Spleen (tissue), 11 donors: ENCODE measurements around the gene PRKG1. TPM values are rescaled to one million over a fixed set of nuclear protein-coding genes. Genes with fewer than 3 reads are reported as not detected.

Experiments used
- DNase-seq: peaks from one replicate; pipeline ENCODE4 v3.0.0-alpha.2; 2020
- H3K27ac ChIP-seq, 8 donors: fragments of 200-600 bp; sonication (generic) in 7 of 8; 1 replicate in 4 of 8; 2 replicates in 4 of 8; pipeline versions ENCODE4 v1.5.0 to v1.8.0; 2016 to 2021; ENCODE audit warnings: inconsistent platforms in 4 of 8, mild to moderate bottlenecking in 4 of 8, moderate library complexity in 1 of 8
- H3K27me3 ChIP-seq, 7 donors: fragments of 200-600 bp; sonication (generic) in 6 of 7; replicated peaks in 1 of 7; 1 replicate in 4 of 7; 2 replicates in 3 of 7; pipeline versions ENCODE4 v1.5.0 to v1.8.0; 2016 to 2021; ENCODE audit warnings: inconsistent platforms in 3 of 7, mild to moderate bottlenecking in 1 of 7
- H3K36me3 ChIP-seq, 6 donors: fragments of 200-600 bp; sonication (generic) in 5 of 6; 1 replicate in 4 of 6; 2 replicates in 2 of 6; pipeline versions ENCODE4 v1.5.0 to v1.8.0; 2016 to 2021; ENCODE audit warnings: inconsistent platforms in 2 of 6
- H3K4me1 ChIP-seq, 6 donors: fragments of 200-600 bp; sonication (generic) in 5 of 6; 1 replicate in 3 of 6; 2 replicates in 3 of 6; pipeline versions ENCODE4 v1.5.0 to v1.8.0; 2016 to 2021; ENCODE audit warnings: inconsistent platforms in 3 of 6
- H3K4me3 ChIP-seq, 8 donors: fragments of 200-600 bp; sonication (generic) in 7 of 8; 1 replicate in 4 of 8; 2 replicates in 4 of 8; pipeline versions ENCODE4 v1.5.0 to v1.8.0; 2016 to 2021; ENCODE audit warnings: inconsistent platforms in 4 of 8, mild to moderate bottlenecking in 4 of 8, moderate library complexity in 2 of 8
- H3K9me3 ChIP-seq, 8 donors: fragments of 200-600 bp; sonication (generic) in 7 of 8; 1 replicate in 4 of 8; 2 replicates in 4 of 8; pipeline versions ENCODE4 v1.5.0 to v1.8.0; 2016 to 2021; ENCODE audit warnings: inconsistent platforms in 4 of 8
- POLR2A ChIP-seq, 3 donors: fragments of 450-650 bp; IDR thresholded peaks; one replicate each; pipeline ENCODE4 v1.5.1; 2017; ENCODE audit warnings: antibody characterized with exemption in 3 of 3, mild to moderate bottlenecking in 1 of 3
- POLR2AphosphoS5 ChIP-seq, 3 donors: sonication (generic); formaldehyde crosslinking; IDR thresholded peaks; one replicate each; pipeline ENCODE4 v1.5.1; 2017; ENCODE audit warnings: antibody characterized with exemption in 3 of 3
- WGBS, 5 donors: extraction: QIAGEN DNeasy Blood & Tissue Kit in 3 of 5; methylation state at CpG; one replicate each; pipeline versions ENCODE4 v1.1.5 to v1.1.7; 2013 to 2018; 5-methylcytosine and 5-hydroxymethylcytosine counted together
- intact Hi-C: fragments of 100-400 bp; cut with DNase I; formaldehyde crosslinking; loops from one replicate; pipeline ENCODE4 v1.15.0; 2023; ENCODE audit warnings: low total_unique reads
- polyA plus RNA-seq, 3 donors: library from polyadenylated mRNA; stranded (reverse); fragments of 200-250 nt; gene quantifications; one replicate each; pipeline ENCODE4 v1.2.1, GENCODE V29; 2013
- total RNA-seq, 7 donors: library from RNA; depleted of rRNA in 3 of 7; stranded (reverse); fragments of >200 nt in 3 of 7; fragmentation: NEBNext Ultra II Directional in 4 of 7; extraction: Animal tissue kit (Norgen Biotek cat#: 25700) in 4 of 7; gene quantifications; one replicate each; pipeline versions ENCODE4 v1.1.0 to v1.2.1, GENCODE V29; 2016 to 2021
- TF ChIP-seq, protein P1 (sequence below), 11 experiments: fragments of 200-600 bp in 7 of 11; fragments of 450-650 bp in 4 of 11; sonication (generic) in 4 of 11; IDR thresholded peaks in 8 of 11; conservative IDR thresholded peaks in 3 of 11; 1 replicate in 7 of 11; 2 replicates in 4 of 11; pipeline versions ENCODE4 v1.4.0 to v1.8.0; 2016 to 2021; ENCODE audit warnings: antibody characterized with exemption in 11 of 11, inconsistent platforms in 4 of 11, mild to moderate bottlenecking in 1 of 11
- donor health status: healthy with polysubstance abuse.
- donor health status: DM: no; HTN: no; CAD: no; lungs with moderate emphysema.
- donor health status: DM: no; HTN: no; CAD: no.
- donor health status: Bipolar disorder and iron deficiency.
- donor health status: healthy.
- donor health status: DM: no; HTN: no; CAD: no.
- donor health status: DM: yes; HTN: yes; CAD: no.

PRKG1 gene
- total and polyA plus RNA-seq, 10 donors, result 0.65 to 10.5 (median 7.2) TPM

DNA sequence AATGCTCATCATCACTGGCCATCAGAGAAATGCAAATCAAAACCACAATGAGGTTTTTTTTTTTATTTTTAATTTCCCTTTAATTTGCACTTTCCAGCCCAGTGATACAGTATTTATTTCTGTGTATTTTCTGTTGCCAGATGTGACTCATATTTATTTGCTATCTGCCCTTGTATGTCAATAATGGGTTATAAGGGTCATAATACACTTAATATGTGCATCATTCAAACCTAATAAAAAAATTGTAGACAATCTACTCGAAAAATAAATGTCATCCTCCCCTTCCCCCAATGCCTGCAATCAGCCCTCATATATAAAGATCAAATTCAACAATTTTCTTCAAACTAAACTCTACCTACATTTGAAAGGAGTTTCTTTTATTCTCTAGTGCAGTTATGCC lies 470.6 kb downstream of the PRKG1 start:
- H3K9me3 ChIP-seq, result no peaks in the 10 kb centered on the region
- no peak overlapping the region for H3K4me3 ChIP-seq
- TF ChIP-seq, protein P1, sequence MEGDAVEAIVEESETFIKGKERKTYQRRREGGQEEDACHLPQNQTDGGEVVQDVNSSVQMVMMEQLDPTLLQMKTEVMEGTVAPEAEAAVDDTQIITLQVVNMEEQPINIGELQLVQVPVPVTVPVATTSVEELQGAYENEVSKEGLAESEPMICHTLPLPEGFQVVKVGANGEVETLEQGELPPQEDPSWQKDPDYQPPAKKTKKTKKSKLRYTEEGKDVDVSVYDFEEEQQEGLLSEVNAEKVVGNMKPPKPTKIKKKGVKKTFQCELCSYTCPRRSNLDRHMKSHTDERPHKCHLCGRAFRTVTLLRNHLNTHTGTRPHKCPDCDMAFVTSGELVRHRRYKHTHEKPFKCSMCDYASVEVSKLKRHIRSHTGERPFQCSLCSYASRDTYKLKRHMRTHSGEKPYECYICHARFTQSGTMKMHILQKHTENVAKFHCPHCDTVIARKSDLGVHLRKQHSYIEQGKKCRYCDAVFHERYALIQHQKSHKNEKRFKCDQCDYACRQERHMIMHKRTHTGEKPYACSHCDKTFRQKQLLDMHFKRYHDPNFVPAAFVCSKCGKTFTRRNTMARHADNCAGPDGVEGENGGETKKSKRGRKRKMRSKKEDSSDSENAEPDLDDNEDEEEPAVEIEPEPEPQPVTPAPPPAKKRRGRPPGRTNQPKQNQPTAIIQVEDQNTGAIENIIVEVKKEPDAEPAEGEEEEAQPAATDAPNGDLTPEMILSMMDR (IDR thresholded peaks at IDR 0.05 in 8 of 11, conservative IDR thresholded peaks at IDR 0.05 in 3 of 11), result no peak
- TF ChIP-seq POLR2AphosphoS5 (IDR thresholded peaks at IDR 0.05) (no peak), POLR2A (IDR thresholded peaks at IDR 0.05) (no peak)
- H3K4me1 ChIP-seq, result no peaks in the 10 kb centered on the region
- intact Hi-C loops, result no loop called here
- DNase-seq, result no peak
- WGBS, 5 donors, result 52 to 74% (median 55%) methylated on average over 1 of the region's 1 CpG
- H3K27ac ChIP-seq, result no peak overlapping the region
- no peaks in the 10 kb centered on the region for H3K27me3 ChIP-seq
- no peaks in the 10 kb centered on the region for H3K36me3 ChIP-seq

DNA sequence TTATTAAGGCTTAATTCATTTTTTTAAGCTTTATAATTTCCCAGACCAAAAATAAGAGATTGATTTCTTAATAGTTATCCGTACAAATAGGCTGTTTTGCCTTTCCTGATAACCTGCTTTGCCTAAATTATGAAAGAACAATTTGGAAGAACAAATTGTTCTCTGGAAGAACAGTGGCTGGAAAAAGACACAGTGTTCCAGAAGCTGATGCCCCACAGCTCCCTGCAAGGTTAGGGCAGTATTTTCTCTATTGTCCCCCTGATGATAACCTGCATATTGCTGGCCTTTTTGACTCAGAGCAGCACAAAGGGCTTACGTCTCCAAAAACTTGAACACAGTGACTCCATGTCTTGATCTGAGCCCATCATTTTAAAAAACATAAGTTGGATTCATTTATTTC lies 473.7 kb downstream of the PRKG1 start:
- TF ChIP-seq POLR2A (IDR thresholded peaks at IDR 0.05), result no peak
- TF ChIP-seq POLR2AphosphoS5 (IDR thresholded peaks at IDR 0.05), result no peak
- TF ChIP-seq, protein P1 (IDR thresholded peaks at IDR 0.05 in 8 of 11, conservative IDR thresholded peaks at IDR 0.05 in 3 of 11), result no peak

DNA sequence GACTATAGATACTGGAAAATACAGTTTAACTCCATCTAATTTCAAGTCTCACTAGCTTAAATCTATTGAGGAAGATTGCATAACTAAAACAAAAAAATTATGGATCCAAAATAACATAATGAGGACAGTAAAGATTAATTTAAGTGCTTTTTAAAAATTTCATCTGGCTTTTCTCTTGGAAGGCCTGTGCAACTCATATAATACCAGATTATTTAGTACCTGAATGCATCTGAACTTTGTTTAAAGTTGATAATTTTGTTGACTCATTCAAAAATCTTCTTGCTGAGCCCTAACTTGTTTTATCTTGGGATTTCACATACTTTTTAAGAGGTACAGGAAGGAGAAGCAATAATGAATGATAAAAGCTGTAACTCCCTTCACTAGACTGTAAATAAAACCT lies 478.6 kb downstream of the PRKG1 start:
- DNase-seq, result no peak
- Histone ChIP-seq H3K27me3 (no peaks in the 10 kb centered on the region), H3K4me3 (no peak overlapping the region), H3K36me3 (no peaks in the 10 kb centered on the region), H3K27ac (no peak overlapping the region), H3K4me1 (no peaks in the 10 kb centered on the region), H3K9me3 (no peaks in the 10 kb centered on the region)
- intact Hi-C loops, result no loop called here
- TF ChIP-seq POLR2AphosphoS5 (IDR thresholded peaks at IDR 0.05) (no peak), POLR2A (IDR thresholded peaks at IDR 0.05) (no peak)

More for the DNA sequence above, 473.7 kb downstream of the PRKG1 start:
- no peaks in the 10 kb centered on the region for H3K36me3 ChIP-seq
- intact Hi-C loops, result no loop called here
- no peak for DNase-seq
- no peaks in the 10 kb centered on the region for H3K27me3 ChIP-seq
- H3K9me3 ChIP-seq, result no peaks in the 10 kb centered on the region
- no peaks in the 10 kb centered on the region for H3K4me1 ChIP-seq
- 44 to 46% (median 45%) methylated on average over 2 of the region's 2 CpGs for WGBS, 5 donors
- H3K4me3 ChIP-seq, result no peak overlapping the region
- no peak overlapping the region for H3K27ac ChIP-seq

DNA sequence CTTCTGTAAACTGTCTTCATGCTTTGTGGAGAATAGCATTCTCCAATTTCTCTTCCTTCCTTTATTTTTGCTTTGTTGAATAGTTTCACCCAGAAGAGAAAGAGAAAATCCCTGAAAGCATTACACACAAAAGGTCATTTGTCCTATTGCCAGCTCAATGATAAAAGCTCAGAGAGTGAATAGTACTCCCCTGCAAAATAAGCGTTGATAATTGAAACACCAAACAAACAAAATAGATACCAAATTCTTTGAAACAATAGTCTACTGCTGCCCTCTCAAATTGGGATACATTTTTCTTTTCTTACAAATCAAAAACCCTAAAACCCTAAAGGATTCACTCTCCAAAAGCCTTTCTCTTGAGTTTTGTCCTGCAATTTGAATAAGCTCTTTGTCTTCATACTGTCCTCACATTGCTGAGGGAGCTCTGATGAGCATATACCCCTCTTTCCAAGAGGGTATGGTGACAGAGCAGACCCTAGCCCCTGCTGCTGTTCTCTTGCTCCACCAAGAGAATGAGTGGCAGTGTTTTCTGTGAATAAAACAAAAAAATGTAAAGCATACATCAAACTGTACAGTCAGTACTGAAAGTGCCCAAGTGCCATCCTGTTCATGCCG lies 490.7 kb downstream of the PRKG1 start:
- Histone ChIP-seq H3K36me3 (no peaks in the 10 kb centered on the region), H3K4me3 (no peak overlapping the region), H3K27me3 (no peaks in the 10 kb centered on the region), H3K9me3 (no peaks in the 10 kb centered on the region), H3K4me1 (no peaks in the 10 kb centered on the region), H3K27ac (no peak overlapping the region)
- 69 to 94% (median 81%) methylated on average over 2 of the region's 2 CpGs for WGBS, 5 donors
- no peak for TF ChIP-seq POLR2AphosphoS5 (IDR thresholded peaks at IDR 0.05)
- TF ChIP-seq, protein P1 (IDR thresholded peaks at IDR 0.05 in 8 of 11, conservative IDR thresholded peaks at IDR 0.05 in 3 of 11), result no peak
- no peak for TF ChIP-seq POLR2A (IDR thresholded peaks at IDR 0.05)
- DNase-seq, result no peak
- intact Hi-C loops, result no loop called here
